ENCODE measurements around the gene UBN1.

The UBN1 gene

GRCh38 chr16:4855371-4855770 is 8.1 kb downstream of the UBN1 start:
- Histone ChIP-seq H3K79me2 (ENCODE audit: insufficient read depth, low read length) (peaks cover 31% of the 10 kb centered on the region), H3K36me3 (ENCODE audit: low read length) (0 out of 2 replicates have a peak, but pooled peaks cover 3% of the 10 kb centered on the region), H3K27ac (ENCODE audit: low read depth, low read length) (no peak overlapping the region), H3K4me3 (ENCODE audit: insufficient read depth, low read length, poor library complexity, severe bottlenecking) (no peak overlapping the region), H3F3A (ENCODE audit: insufficient read depth) (peaks cover 6% of the 10 kb centered on the region), H4K20me1 (ENCODE audit: low read depth, low read length) (no peaks in the 10 kb centered on the region), H3K9me3 (ENCODE audit: insufficient read depth, low read length) (no peaks in the 10 kb centered on the region), H3K27me3 (ENCODE audit: low read length) (no peaks in the 10 kb centered on the region), H3K9me2 (replicated peaks; ENCODE audit: insufficient read depth, low read length) (no peaks in the 10 kb centered on the region), H2AFZ (ENCODE audit: low read depth, low read length, severe bottlenecking) (no peak overlapping the region), H3K9ac (ENCODE audit: low read length) (no peak overlapping the region), H3K4me2 (ENCODE audit: low read depth, low read length, poor library complexity, severe bottlenecking) (no peak overlapping the region)
- TF ChIP-seq EZH2phosphoT487 (conservative IDR thresholded peaks at IDR 0.05; ENCODE audit: low read length) = no peak
- TF ChIP-seq CTCF (IDR thresholded peaks at IDR 0.05; ENCODE audit: insufficient read depth, low read length, poor library complexity, severe bottlenecking) = no peak

GRCh38 chr16:4855804-4856203 is 8.5 kb downstream of the UBN1 start:
- H3K27me3 ChIP-seq (ENCODE audit: low read length) = no peaks in the 10 kb centered on the region
- peaks cover 27% of the 10 kb centered on the region for H3K79me2 ChIP-seq (ENCODE audit: insufficient read depth, low read length)
- no peak for TF ChIP-seq CTCF (IDR thresholded peaks at IDR 0.05; ENCODE audit: insufficient read depth, low read length, poor library complexity, severe bottlenecking)
- no peak for TF ChIP-seq EZH2phosphoT487 (conservative IDR thresholded peaks at IDR 0.05; ENCODE audit: low read length)
- 0 out of 2 replicates have a peak, but pooled peaks cover 3% of the 10 kb centered on the region for H3K36me3 ChIP-seq (ENCODE audit: low read length)
- H4K20me1 ChIP-seq (ENCODE audit: low read depth, low read length) = no peaks in the 10 kb centered on the region
- no peak overlapping the region for H3K9ac ChIP-seq (ENCODE audit: low read length)
- peaks cover 6% of the 10 kb centered on the region for H3F3A ChIP-seq (ENCODE audit: insufficient read depth)
- H3K4me3 ChIP-seq (ENCODE audit: insufficient read depth, low read length, poor library complexity, severe bottlenecking) = no peak overlapping the region
- H3K9me2 ChIP-seq (replicated peaks; ENCODE audit: insufficient read depth, low read length) = no peaks in the 10 kb centered on the region
- no peaks in the 10 kb centered on the region for H3K9me3 ChIP-seq (ENCODE audit: insufficient read depth, low read length)
- no peak overlapping the region for H3K4me2 ChIP-seq (ENCODE audit: low read depth, low read length, poor library complexity, severe bottlenecking)
- no peak overlapping the region for H3K27ac ChIP-seq (ENCODE audit: low read depth, low read length)
- H2AFZ ChIP-seq (ENCODE audit: low read depth, low read length, severe bottlenecking) = no peak overlapping the region

- H3K36me3 ChIP-seq (ENCODE audit: low read length) = peaks cover 9% of the 10 kb centered on the region; the same call in 1 of the 2 replicates
- H3F3A ChIP-seq (ENCODE audit: insufficient read depth) = no peaks in the 10 kb centered on the region
- peaks cover 27% of the 10 kb centered on the region for H3K79me2 ChIP-seq (ENCODE audit: insufficient read depth, low read length)
- no peak overlapping the region for H3K27ac ChIP-seq (ENCODE audit: low read depth, low read length)
- H3K9me3 ChIP-seq (ENCODE audit: insufficient read depth, low read length) = no peaks in the 10 kb centered on the region
- TF ChIP-seq CTCF (IDR thresholded peaks at IDR 0.05; ENCODE audit: insufficient read depth, low read length, poor library complexity, severe bottlenecking) = no peak
- no peak for TF ChIP-seq EZH2phosphoT487 (conservative IDR thresholded peaks at IDR 0.05; ENCODE audit: low read length)
- no peak overlapping the region for H3K9ac ChIP-seq (ENCODE audit: low read length)
- H3K4me3 ChIP-seq (ENCODE audit: insufficient read depth, low read length, poor library complexity, severe bottlenecking) = no peak overlapping the region
- no peaks in the 10 kb centered on the region for H3K27me3 ChIP-seq (ENCODE audit: low read length)
- H3K9me2 ChIP-seq (replicated peaks; ENCODE audit: insufficient read depth, low read length) = no peaks in the 10 kb centered on the region
- no peaks in the 10 kb centered on the region for H4K20me1 ChIP-seq (ENCODE audit: low read depth, low read length)
- no peak overlapping the region for H2AFZ ChIP-seq (ENCODE audit: low read depth, low read length, severe bottlenecking)
- H3K4me2 ChIP-seq (ENCODE audit: low read depth, low read length, poor library complexity, severe bottlenecking) = no peak overlapping the region
These were observed 12.1 kb downstream of the UBN1 start for GRCh38 chr16:4859190-4859899.

Data from SU-DHL-6 (cell line).